GM19193 (cell line): ENCODE results near the gene AGO3.

ENCODE experiments used
- POLR2A ChIP-seq: IDR thresholded peaks from 4 replicates; pipeline ENCODE4 v1.6.1; 2011; ENCODE audit not compliant: insufficient read depth, insufficient read length; ENCODE audit errors: extremely low read depth

The AGO3 gene

DNA sequence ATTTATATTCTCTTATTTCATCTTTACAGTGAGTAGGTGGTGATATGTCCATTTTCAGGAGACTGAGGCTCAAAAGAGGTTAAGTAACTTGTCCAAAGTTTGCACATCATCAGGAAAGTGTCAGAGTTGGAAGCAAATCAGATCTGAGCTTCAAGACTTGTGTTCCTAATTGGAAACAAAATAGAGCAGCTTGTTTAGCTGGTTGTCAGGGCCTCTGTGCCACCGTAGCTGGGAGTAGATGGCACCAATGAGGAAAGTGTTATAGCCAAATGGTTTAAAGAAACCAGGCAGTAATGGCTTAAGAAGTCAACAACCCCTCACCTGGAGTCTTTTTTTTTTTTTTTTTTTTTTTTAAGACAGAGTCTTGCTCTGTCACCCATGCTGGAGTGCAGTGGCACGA is 28.2 kb upstream of the AGO3 start:
- no peak for TF ChIP-seq POLR2A

DNA sequence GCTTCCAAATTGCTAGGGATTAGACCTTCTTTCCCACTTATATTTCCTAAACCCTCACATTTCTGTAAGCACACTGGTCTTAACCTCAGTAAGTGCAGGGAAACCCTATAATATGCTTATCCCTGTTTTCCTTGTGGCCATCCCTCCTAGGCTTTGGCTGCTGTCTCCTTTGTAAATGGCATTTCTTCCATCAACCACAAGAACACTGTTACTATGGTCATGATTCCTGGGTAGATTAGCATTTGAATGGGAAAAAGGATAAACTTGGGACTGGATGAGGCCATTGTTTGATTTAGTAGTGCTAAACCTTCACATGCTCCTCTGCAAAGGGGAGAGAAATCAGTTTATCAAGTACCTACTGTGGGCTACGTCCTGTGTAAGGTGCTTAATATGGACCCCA is 16.2 kb upstream of the AGO3 start:
- no peak for TF ChIP-seq POLR2A

DNA sequence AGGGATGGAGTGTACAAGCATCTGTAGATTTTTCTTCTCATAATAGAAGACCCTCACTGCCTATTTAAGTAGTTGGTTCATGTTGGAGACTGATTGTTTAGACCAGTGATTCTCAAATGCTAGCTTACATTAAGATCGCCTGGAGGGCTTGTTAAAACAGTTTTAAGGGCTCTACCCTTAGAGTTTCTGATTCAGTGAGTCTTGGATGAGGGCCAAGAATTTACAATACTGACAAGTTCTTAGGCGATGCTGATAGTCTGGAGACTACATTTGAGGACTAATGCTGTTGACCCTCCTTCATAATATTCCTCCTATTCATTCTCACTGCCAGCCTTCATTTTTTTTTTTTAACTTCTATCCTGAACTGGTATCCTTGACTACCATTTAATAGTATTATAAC is 15.2 kb upstream of the AGO3 start:
- TF ChIP-seq POLR2A, result no peak

DNA sequence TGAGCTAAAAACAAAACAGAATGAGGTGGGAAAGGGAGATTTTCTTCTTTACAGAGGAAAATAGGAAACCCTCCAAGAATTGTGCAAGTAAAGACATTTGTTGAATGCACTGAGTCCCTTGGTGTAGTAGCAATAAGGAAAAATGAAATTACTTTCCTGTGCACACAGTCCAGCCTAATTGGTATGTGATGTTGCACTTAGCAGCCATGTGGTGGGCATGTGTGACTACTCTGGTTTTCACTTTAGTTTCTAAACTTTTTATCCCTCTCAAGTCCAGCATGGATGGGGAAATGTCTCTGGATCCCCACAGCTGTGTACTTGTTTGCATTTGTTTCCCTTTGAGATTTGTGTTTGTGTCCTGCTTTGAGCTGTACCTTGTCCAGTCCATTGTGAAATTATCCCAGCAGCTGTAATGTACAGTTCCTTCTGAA is 7.1 kb upstream of the AGO3 start:
- no peak for TF ChIP-seq POLR2A

DNA sequence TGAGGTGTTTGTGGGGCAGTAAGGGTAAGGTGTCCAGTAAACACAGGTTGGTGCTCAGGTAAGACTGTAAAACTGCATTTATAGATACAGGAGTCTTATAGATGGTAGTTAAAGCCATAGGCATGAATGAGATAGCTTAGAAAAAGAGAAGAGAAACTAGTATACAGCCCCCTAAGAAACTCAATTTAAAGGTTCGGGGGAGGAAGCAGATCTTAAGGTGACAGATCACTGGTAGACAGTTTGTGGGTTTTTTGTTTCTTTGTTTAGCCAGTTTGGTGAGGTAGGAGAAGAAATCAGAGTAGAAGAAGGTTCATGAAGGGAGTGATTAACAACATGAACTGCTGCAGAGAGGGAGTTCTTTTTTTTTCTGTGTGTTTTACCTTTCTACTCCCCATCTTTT is 6.1 kb upstream of the AGO3 start:
- no peak for TF ChIP-seq POLR2A

DNA sequence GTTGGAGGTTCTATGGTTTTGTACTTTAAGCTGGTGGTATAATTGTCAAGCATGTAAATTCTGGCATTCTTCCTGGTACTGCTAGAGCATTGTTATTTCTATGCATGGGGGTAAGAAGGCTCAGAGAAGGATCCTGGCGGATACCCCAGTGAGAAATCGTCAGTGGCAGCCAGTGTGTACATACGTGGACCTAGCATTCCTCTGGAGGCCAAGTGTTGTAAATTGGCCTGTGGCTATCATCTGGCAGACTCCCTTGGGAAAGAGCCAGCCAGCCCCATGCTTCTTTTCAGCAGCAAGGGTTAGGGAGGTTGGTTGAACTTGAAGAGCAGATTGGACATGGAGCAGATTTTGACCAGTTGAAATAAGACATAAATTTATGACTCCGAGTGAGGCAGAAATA is 5.2 kb upstream of the AGO3 start:
- TF ChIP-seq POLR2A, result no peak

DNA sequence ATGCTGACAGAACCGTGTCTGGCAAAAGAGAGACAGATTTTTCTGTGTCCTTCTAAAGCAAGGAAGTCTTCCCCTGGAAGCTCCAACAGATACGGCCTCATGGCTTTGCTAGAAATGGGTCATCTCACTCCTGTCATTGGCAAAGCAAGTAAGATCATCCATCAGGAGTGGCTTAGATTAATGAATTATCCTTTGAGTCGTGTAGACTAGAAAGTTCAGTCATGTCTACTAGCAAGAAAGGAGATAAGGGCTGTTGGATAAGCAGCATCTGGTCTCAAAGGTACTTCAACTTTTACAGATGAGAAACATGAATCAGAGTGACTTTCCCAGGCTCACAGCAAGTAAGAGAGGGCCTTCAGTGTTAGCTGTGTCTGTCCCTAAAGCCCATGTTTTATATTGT is 3.4 kb upstream of the AGO3 start:
- TF ChIP-seq POLR2A, result no peak

DNA sequence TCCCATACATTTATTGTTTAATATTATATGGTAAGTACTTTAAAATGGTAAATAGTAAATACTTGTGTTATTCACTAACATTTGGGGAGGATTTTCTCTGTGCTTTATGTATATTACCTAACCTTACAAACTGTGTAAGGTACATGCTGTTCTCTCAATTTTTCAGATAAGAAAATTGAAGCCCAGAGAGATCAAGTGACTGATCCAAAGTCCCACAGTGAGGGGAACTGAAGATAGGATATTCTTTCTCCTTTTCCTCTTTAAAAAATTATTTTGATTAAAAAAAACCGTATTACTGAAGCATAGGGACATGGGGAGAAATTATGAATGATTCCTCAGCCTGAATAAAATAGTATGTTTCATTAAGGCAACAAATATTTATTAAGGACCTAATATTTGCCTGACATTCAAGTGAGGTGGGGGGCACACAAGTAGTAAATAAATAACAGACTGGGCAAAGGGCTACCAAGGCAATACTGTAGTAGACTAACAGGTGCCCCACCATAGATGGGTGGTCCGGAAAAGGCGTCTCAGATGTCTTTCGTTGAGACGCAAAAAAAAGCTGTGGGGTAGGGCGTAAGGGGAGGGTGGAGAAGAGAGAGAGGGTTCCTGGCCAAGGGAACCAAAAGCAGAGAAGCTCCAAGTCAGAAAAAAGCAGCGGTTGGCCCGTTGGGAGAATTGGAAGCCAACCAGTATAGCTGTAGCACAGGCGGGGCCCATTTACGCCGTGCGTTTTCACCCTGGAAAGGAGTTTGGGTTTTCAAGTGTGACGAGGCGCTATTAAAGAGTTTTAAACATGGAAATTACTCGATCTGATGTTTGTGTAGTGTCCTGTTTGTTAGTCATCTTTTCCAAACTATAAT is 944 bp upstream of the AGO3 start:
- no peak for TF ChIP-seq POLR2A

DNA sequence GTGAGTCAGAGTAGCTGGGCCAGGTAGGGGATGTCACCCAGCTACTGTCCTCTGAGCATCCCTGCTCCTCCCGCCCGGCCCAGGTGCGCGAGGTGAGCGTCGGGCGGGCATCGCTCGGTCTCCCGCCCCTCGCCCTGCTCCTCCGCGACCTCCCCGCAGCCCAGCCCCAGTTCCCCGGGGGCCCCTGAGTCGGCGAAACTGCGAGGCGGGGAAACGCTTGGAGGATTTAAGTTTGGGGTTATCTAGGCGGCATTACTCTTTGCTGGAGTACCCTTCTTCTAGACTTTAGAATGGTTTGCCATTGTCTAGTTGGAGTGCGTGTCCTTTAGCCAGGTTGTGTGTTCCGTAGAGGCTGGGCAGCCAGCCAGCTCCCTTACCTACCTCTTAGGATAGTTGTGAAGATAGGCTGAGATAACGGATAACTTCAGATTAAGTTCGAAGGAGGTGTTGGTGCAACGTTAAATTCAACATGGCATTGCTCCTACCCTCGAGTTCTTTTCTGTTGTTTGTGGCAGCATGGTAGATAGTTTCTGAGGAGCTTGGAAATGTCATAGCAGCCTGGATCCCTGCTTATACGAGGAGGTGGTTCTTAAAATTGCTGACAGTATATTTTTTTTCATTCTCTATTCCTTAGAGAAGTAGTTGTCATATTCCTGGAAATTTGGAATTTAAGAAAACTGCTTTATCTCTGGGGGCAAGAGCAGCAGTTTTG is 697 bp downstream of the AGO3 start:
- no peak for TF ChIP-seq POLR2A

DNA sequence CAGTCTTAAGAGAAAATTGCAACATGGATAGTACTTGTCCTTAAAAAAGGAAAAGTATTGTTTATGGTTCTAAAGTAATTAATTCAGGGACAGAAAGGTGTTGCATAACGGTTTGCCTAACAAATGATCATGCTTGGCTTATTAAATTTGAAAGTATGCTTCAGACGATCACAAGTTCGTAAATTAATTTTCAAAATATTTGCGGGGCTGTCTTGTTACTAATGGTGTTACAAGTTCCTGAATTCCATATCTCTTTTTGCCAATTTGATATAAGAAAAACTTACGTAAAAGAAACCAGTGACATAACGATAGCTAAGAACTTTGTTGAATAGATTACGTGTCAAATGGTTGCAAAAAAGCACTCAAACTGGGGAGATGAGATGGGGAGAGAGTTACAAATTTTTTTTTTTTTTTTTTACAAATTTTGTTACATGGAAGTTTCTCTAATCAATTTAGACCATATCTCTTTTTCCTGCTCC is 1.3 kb downstream of the AGO3 start:
- TF ChIP-seq POLR2A, result no peak

DNA sequence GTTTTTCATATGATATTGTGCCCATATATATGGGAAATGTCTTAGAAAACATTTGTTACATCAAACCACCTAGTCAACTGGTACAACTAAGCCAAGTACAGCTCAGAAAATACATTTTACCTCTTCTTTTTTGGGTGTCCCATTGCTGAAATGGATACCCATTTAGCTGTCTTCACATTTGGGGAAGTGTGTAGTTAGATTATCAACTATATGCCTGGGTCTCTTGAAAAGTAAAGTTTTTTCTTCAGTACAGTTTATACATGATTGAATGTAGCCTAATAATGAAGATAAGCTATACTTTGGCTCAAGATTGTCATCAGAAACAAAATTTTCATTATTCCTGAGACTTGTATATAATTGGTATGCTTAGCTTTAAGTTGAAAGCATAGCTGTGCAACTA is 2.0 kb downstream of the AGO3 start:
- TF ChIP-seq POLR2A, result no peak

DNA sequence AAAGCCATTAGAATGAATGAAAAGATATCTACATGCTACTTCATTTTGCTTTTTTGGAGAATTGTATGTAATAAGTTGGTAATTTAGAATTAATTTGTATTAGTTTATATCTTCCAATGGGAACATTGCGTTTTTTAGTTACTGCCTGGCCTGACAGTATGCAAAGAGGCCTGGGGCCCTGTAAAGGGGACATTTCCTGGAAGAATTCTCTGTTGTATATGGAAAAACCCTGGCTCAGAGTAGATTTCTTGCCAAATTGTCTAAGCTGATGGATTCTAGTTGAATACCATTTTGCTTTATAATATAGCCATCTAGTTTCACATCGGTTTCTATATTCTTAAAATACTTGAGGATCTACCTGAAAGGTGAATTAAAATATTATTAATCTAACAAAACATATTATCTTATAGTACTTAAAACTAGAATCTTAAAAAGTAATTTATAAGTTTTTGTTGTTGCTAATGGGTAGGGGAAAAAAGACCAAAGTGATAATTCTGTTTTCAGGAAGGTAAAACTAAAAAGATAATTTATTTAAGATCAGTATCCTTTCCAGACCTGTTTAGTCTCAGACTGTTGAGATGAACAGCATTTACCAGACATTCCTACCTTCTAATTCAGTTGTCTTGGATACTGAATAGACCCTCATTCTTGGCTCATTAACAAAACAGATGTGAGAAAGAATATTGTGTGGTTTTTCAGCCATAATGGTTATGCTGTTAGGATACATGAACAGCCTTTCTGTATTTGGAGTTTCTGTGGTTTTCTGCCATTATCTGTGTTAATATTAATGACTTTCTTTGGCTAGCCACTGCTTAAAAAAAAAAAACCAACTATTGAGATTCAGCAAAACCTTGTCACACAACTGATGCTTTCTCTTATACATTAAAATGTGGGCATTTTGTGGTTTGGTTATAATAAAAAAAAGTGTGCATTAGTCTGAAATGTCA is 4.8 kb downstream of the AGO3 start:
- TF ChIP-seq POLR2A, result no peak

DNA sequence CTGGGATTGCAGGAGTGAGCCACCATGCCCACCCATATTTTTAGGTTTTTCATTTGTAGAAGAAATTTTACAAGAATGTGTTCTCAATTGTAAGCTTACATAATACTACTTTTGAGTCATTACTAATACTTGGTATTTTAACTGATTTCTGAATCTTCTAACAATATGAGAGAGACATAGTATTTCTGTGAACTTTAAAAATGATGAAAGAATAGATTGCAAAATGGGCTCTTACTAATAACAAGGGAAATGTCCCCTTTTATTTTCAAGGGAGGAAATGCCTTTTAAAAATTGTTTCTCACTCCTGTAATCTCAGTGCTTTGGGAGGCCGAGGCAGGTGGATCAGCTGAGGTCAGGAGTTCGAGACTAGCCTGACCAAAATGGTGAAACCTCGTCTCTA is 5.9 kb downstream of the AGO3 start:
- no peak for TF ChIP-seq POLR2A

DNA sequence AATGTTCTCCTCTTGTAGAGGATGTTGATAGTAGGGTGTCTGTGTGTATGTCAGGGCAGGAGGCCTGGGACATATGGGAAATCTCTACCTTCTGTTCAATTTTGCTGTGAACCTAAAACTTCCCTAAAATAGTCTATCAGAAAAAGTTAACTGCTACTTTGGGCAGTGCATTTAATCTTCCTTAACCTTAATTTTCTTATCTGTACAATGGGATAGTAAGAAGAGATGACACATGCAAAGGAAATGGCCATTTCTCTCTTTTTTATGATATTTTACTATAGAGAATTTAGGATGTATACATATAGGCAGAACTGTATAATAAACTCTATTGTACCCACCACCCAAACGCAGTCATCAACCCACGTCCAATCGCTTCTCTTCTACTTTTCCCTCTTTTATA is 8.6 kb downstream of the AGO3 start:
- no peak for TF ChIP-seq POLR2A

DNA sequence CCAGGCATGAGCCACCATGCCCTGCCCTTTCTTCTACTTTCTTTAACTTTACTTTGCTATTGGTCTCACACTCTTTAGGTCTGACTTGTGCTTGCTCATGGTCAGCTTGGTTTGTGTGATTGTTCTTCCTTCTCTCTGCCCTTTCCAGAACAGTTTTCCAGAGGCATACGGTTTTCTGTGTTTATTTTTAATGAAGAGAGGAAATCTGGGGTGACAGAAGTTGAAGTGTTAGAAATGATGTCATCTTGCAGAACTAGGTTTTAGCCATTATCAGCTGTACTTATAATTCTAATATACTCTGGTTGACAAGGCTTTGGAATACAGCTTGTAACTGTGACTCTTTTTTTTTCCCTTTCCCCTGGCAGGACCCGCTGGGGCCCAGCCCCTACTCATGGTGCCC is 14.4 kb downstream of the AGO3 start:
- no peak for TF ChIP-seq POLR2A
